Adrenal gland (tissue), 5 donors: ENCODE data around the gene ALPK3.

Experiments used
- POLR2A ChIP-seq, 2 donors: fragments of 450-650 bp; IDR thresholded peaks; one replicate each; pipeline ENCODE4 v1.6.1; 2017; ENCODE audit warnings: antibody characterized with exemption in 2 of 2, mild to moderate bottlenecking in 2 of 2, moderate library complexity in 1 of 2
- TF ChIP-seq, protein P1 (sequence below), 6 experiments: fragments of 450-650 bp in 4 of 6; fragments of 200-600 bp in 2 of 6; sonication (generic) in 1 of 6; IDR thresholded peaks; 1 replicate in 5 of 6; 2 replicates in 1 of 6; pipeline versions ENCODE4 v1.5.1 to v1.8.0; 2016 to 2021; ENCODE audit warnings: antibody characterized with exemption in 6 of 6, mild to moderate bottlenecking in 2 of 6, moderate library complexity in 1 of 6
- donor health status: DM: no; HTN: no; CAD: no.

GRCh38 chr15:84811151-84811550 lies 6.0 kb upstream of the ALPK3 start:
- no peak for TF ChIP-seq POLR2A (IDR thresholded peaks at IDR 0.05)
- TF ChIP-seq, protein P1, sequence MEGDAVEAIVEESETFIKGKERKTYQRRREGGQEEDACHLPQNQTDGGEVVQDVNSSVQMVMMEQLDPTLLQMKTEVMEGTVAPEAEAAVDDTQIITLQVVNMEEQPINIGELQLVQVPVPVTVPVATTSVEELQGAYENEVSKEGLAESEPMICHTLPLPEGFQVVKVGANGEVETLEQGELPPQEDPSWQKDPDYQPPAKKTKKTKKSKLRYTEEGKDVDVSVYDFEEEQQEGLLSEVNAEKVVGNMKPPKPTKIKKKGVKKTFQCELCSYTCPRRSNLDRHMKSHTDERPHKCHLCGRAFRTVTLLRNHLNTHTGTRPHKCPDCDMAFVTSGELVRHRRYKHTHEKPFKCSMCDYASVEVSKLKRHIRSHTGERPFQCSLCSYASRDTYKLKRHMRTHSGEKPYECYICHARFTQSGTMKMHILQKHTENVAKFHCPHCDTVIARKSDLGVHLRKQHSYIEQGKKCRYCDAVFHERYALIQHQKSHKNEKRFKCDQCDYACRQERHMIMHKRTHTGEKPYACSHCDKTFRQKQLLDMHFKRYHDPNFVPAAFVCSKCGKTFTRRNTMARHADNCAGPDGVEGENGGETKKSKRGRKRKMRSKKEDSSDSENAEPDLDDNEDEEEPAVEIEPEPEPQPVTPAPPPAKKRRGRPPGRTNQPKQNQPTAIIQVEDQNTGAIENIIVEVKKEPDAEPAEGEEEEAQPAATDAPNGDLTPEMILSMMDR (IDR thresholded peaks at IDR 0.05): no peak
